H1 (cell line): Measurements from ENCODE around the gene NKD2. TPM values are rescaled to one million over a fixed set of nuclear protein-coding genes. Genes with fewer than 3 reads are reported as not detected.

Experiments
- CTCF ChIA-PET: fragments of 300-600 bp; sonication (Branson Sonifier 250); formaldehyde crosslinking; loops from one replicate; lab custom pipeline; 2021; ENCODE audit not compliant: partially characterized antibody; lab: Charles Lee
- POLR2A ChIA-PET: fragments of 300-600 bp; sonication (Branson Sonifier 250); formaldehyde crosslinking; loops from one replicate; lab custom pipeline; 2021; ENCODE audit warnings: inconsistent platforms; ENCODE audit not compliant: partially characterized antibody; lab: Charles Lee
- DNase-seq, 2 experiments: peaks; one replicate each; pipeline versions ENCODE4 v3.0.0 to v3.0.0-alpha.2; 2010 to 2022; ENCODE audit warnings: low spot score in 2 of 2, low read depth in 1 of 2, mixed read lengths in 1 of 2
- FAIRE-seq: peaks from 2 replicates; lab custom pipeline; 2011; peaks lifted over from hg19 to GRCh38; lab: Jason Lieb, UNC
- H2AFZ ChIP-seq: 2 replicates; pipeline ENCODE4 v1.8.1; 2012; ENCODE audit warnings: low read length, inconsistent platforms
- H2AK5ac ChIP-seq: 2 replicates; pipeline ENCODE4 v1.6.1; 2013; ENCODE audit warnings: low read depth, low read length
- H2BK120ac ChIP-seq: replicated peaks from 2 replicates; pipeline ENCODE3; 2013; ENCODE audit warnings: low read depth, low read length, inconsistent platforms
- H2BK12ac ChIP-seq: 2 replicates; pipeline ENCODE4 v1.6.1; 2013; ENCODE audit warnings: low read depth, low read length
- H2BK15ac ChIP-seq: 2 replicates; pipeline ENCODE4 v1.6.1; 2013; ENCODE audit warnings: low read length
- H2BK20ac ChIP-seq: 2 replicates; pipeline ENCODE4 v1.6.1; 2013; ENCODE audit warnings: low read length
- H2BK5ac ChIP-seq: 2 replicates; pipeline ENCODE4 v1.6.1; 2013; ENCODE audit warnings: low read depth, low read length
- H3K14ac ChIP-seq: 2 replicates; pipeline ENCODE4 v1.6.1; 2013; ENCODE audit warnings: inconsistent platforms; ENCODE audit not compliant: insufficient read length
- H3K18ac ChIP-seq: 2 replicates; pipeline ENCODE4 v1.6.1; 2013; ENCODE audit warnings: low read length; ENCODE audit errors: extremely low read depth
- H3K23ac ChIP-seq: 2 replicates; pipeline ENCODE4 v1.6.1; 2013; ENCODE audit warnings: inconsistent platforms; ENCODE audit not compliant: insufficient read length
- H3K23me2 ChIP-seq: 2 replicates; pipeline ENCODE4 v1.6.1; 2013; ENCODE audit warnings: low read depth, low read length
- H3K27ac ChIP-seq: 2 replicates; pipeline ENCODE4 v1.6.1; 2011; ENCODE audit warnings: low read depth, low read length, inconsistent platforms
- H3K27me3 ChIP-seq, 4 experiments: replicated peaks in 1 of 4; 1 replicate in 1 of 4; 2 replicates in 3 of 4; pipeline versions ENCODE4 v1.6.1 to v1.8.1; 2011 to 2013; ENCODE audit warnings: low read length in 3 of 4, mild to moderate bottlenecking in 3 of 4, inconsistent platforms in 2 of 4, mixed read lengths in 2 of 4, moderate library complexity in 1 of 4; ENCODE audit not compliant: control insufficient read depth in 3 of 4, insufficient read depth in 3 of 4; ENCODE audit errors: extremely low read depth in 1 of 4
- H3K36me3 ChIP-seq, 4 experiments: 2 replicates each; pipeline versions ENCODE4 v1.6.1 to v1.8.1; 2011 to 2013; ENCODE audit warnings: mild to moderate bottlenecking in 4 of 4, low read length in 3 of 4, moderate library complexity in 2 of 4, control low read depth in 1 of 4, inconsistent platforms in 1 of 4; ENCODE audit not compliant: insufficient read depth in 4 of 4, control insufficient read depth in 2 of 4
- H3K4ac ChIP-seq: replicated peaks from 2 replicates; pipeline ENCODE3; 2013; ENCODE audit warnings: low read length, low read depth, mixed read lengths, inconsistent platforms; ENCODE audit not compliant: insufficient read length
- H3K4me1 ChIP-seq, 4 experiments: replicated peaks in 1 of 4; 1 replicate in 1 of 4; 2 replicates in 3 of 4; pipeline versions ENCODE4 v1.6.1 to v1.8.1; 2011 to 2013; ENCODE audit warnings: low read length in 3 of 4, inconsistent platforms in 2 of 4, mixed read lengths in 1 of 4; ENCODE audit not compliant: insufficient read depth in 4 of 4, control insufficient read depth in 3 of 4
- H3K4me2 ChIP-seq, 2 experiments: 2 replicates each; pipeline versions ENCODE4 v1.6.1 to v1.8.1; 2011 to 2013; ENCODE audit warnings: low read depth in 2 of 2, low read length in 2 of 2, control low read depth in 1 of 2, inconsistent platforms in 1 of 2, mild to moderate bottlenecking in 1 of 2; ENCODE audit not compliant: insufficient read depth in 1 of 2
- H3K4me3 ChIP-seq, 4 experiments: fragments of 200-600, 300-600 bp in 1 of 4; sonication (generic), shearing (Covaris generic), sonication (Bioruptor Twin) in 1 of 4; 2 replicates each; pipeline versions ENCODE4 v1.5.1 to v1.8.1; 2011 to 2016; ENCODE audit warnings: low read length in 4 of 4, low read depth in 3 of 4, control low read depth in 2 of 4, inconsistent platforms in 2 of 4, mild to moderate bottlenecking in 2 of 4, mixed read lengths in 1 of 4, moderate library complexity in 1 of 4; ENCODE audit not compliant: insufficient read depth in 2 of 4; ENCODE audit errors: extremely low read depth in 1 of 4
- H3K56ac ChIP-seq: replicated peaks from 2 replicates; pipeline ENCODE3; 2013; ENCODE audit warnings: low read depth, mild to moderate bottlenecking, mixed read lengths, low read length, inconsistent platforms; ENCODE audit not compliant: insufficient read length
- H3K79me1 ChIP-seq: 2 replicates; pipeline ENCODE4 v1.6.1; 2013; ENCODE audit warnings: low read depth, low read length, control low read depth
- H3K79me2 ChIP-seq, 2 experiments: 2 replicates each; pipeline versions ENCODE4 v1.6.1 to v1.8.1; 2012 to 2013; ENCODE audit warnings: low read length in 2 of 2, mild to moderate bottlenecking in 2 of 2, inconsistent platforms in 1 of 2; ENCODE audit not compliant: insufficient read depth in 2 of 2, control insufficient read depth in 1 of 2
- H3K9ac ChIP-seq, 4 experiments: replicated peaks in 1 of 4; 1 replicate in 1 of 4; 2 replicates in 3 of 4; pipeline versions ENCODE4 v1.6.1 to v1.8.1; 2011 to 2013; ENCODE audit warnings: low read depth in 3 of 4, low read length in 3 of 4, control low read depth in 2 of 4, mild to moderate bottlenecking in 2 of 4, moderate library complexity in 2 of 4, inconsistent platforms in 1 of 4; ENCODE audit errors: extremely low read depth in 1 of 4
- H3K9me3 ChIP-seq, 2 experiments: 2 replicates each; pipeline versions ENCODE4 v1.6.1 to v1.8.1; 2012 to 2013; ENCODE audit warnings: mild to moderate bottlenecking in 2 of 2, moderate library complexity in 2 of 2, control low read depth in 1 of 2, inconsistent platforms in 1 of 2, low read depth in 1 of 2, low read length in 1 of 2, mixed read lengths in 1 of 2; ENCODE audit not compliant: insufficient read depth in 2 of 2
- H4K20me1 ChIP-seq, 2 experiments: replicated peaks in 1 of 2; 2 replicates each; pipeline versions ENCODE3 to v1.8.1; 2011 to 2013; ENCODE audit warnings: inconsistent platforms in 2 of 2, low read length in 2 of 2, mild to moderate bottlenecking in 1 of 2; ENCODE audit not compliant: insufficient read depth in 2 of 2, control insufficient read depth in 1 of 2
- H4K5ac ChIP-seq: 2 replicates; pipeline ENCODE4 v1.6.1; 2013; ENCODE audit warnings: low read length, low read depth, mixed read lengths, inconsistent platforms; ENCODE audit not compliant: insufficient read length
- H4K8ac ChIP-seq: 2 replicates; pipeline ENCODE4 v1.8.0; 2013; ENCODE audit warnings: mild to moderate bottlenecking, moderate library complexity, low read length, inconsistent platforms; ENCODE audit not compliant: insufficient read depth; ENCODE audit errors: extremely low read depth
- H4K91ac ChIP-seq: replicated peaks from 2 replicates; pipeline ENCODE3; 2013; ENCODE audit warnings: low read length, mixed read lengths, inconsistent platforms; ENCODE audit not compliant: insufficient read length
- ATF2 ChIP-seq: IDR thresholded peaks from 2 replicates; pipeline ENCODE4 v1.6.1; 2012; ENCODE audit warnings: low read length, inconsistent platforms
- BACH1 ChIP-seq: IDR thresholded peaks from 2 replicates; pipeline ENCODE4 v1.6.1; 2012; ENCODE audit warnings: low read length, improper control_type of control experiment
- BCL11A ChIP-seq, 2 experiments: IDR thresholded peaks; one replicate each; pipeline ENCODE4 v1.6.1; 2011; ENCODE audit warnings: low read depth in 2 of 2, low read length in 2 of 2, mild to moderate bottlenecking in 2 of 2
- BRCA1 ChIP-seq: IDR thresholded peaks from 2 replicates; pipeline ENCODE4 v1.6.1; 2012; ENCODE audit warnings: low read depth, low read length, improper control_type of control experiment
- CREB1 ChIP-seq: IDR thresholded peaks from 2 replicates; pipeline ENCODE4 v1.6.1; 2012; ENCODE audit warnings: inconsistent platforms
- CTBP2 ChIP-seq: IDR thresholded peaks from 2 replicates; pipeline ENCODE4 v1.7.0; 2011; ENCODE audit warnings: borderline replicate concordance, mild to moderate bottlenecking, moderate library complexity, mixed read lengths, low read length; ENCODE audit not compliant: insufficient read depth, insufficient read length
- KDM4A ChIP-seq: IDR thresholded peaks from one replicate; pipeline ENCODE4 v1.7.1; 2012; ENCODE audit warnings: low read depth, mild to moderate bottlenecking, moderate library complexity, low read length, inconsistent platforms; ENCODE audit not compliant: severe bottlenecking
- MAX ChIP-seq: IDR thresholded peaks from 2 replicates; pipeline ENCODE4 v1.6.1; 2012; ENCODE audit warnings: inconsistent platforms
- POU5F1 ChIP-seq: IDR thresholded peaks from 2 replicates; pipeline ENCODE4 v1.6.1; 2011; ENCODE audit warnings: low read depth, mild to moderate bottlenecking, low read length, moderate library complexity
- SAP30 ChIP-seq: fragments of 300-600 bp; sonication (generic); IDR thresholded peaks from 2 replicates; pipeline ENCODE4 v1.7.1; 2012; ENCODE audit warnings: low read length, moderate library complexity, mild to moderate bottlenecking, inconsistent platforms; ENCODE audit not compliant: insufficient read depth, insufficient replicate concordance
- SRF ChIP-seq: IDR thresholded peaks from 2 replicates; pipeline ENCODE4 v1.6.1; 2011; ENCODE audit warnings: mild to moderate bottlenecking, low read depth, low read length, moderate library complexity
- TAF1 ChIP-seq: IDR thresholded peaks from 2 replicates; pipeline ENCODE4 v1.6.1; 2011; ENCODE audit warnings: mild to moderate bottlenecking, low read depth, low read length
- WGBS, 2 experiments: shearing (Covaris generic) in 1 of 2; methylation state at CpG; one replicate each; pipeline versions ENCODE4 v1.1.6 to v1.1.7; 2013 to 2015; ENCODE audit warnings: low lambda C conversion rate in 2 of 2, mixed read lengths in 2 of 2, inconsistent platforms in 1 of 2, low coverage in 1 of 2, missing lambda C conversion rate in 1 of 2; ENCODE audit not compliant: insufficient replicate concordance in 2 of 2, insufficient coverage in 1 of 2, insufficient read length in 1 of 2; ENCODE audit errors: extremely low coverage in 1 of 2, missing lambda C conversion rate in 1 of 2; 5-methylcytosine and 5-hydroxymethylcytosine counted together
- polyA plus RNA-seq, 7 experiments: library from polyadenylated mRNA; depleted of rRNA in 3 of 7; stranded (reverse) in 5 of 7; unstranded in 2 of 7; fragments of >200 nt in 5 of 7; fragments of 200-250 nt in 2 of 7; gene quantifications; 1 replicate in 5 of 7; 2 replicates in 1 of 7; 4 replicates in 1 of 7; pipeline versions ENCODE4 v1.2.1 to v1.2.3, GENCODE V29; 2011 to 2013; ENCODE audit warnings: missing spikeins in 2 of 7, mixed read lengths in 2 of 7
- total RNA-seq: library from RNA; stranded (reverse); fragmentation: NEBNext Ultra II Directional; extraction: Animal tissue kit (Norgen Biotek cat#: 25700); gene quantifications from 2 replicates; pipeline ENCODE4 v1.2.1, GENCODE V29; 2021

Gene NKD2
- total and polyA plus RNA-seq, 2 of the 8 experiments (the other 6 are each of a cell fraction or from before 2014, with no cell fraction given) = 5.5 to 7.9 TPM

DNA sequence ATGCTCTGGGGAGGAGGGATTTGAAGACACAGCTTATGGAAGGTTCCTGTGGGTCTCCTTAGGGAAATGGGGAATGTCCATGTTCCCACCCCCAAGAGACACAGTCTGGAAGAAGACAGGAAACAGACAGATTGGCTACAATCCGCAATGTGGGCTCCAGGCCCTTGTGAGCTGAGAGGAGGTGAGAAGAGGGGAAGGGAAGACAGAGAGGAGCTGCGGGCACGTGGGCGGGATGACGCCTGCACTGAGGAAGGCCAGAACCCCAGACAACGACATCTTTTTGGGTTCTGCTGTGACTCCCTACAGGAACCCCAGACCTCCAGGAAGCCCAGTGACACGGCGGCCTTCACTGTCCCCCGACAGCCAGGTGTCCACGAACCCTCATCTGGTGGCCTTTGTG is 29.9 kb upstream of the NKD2 start:
- Histone ChIP-seq H3K36me3 (no peaks in the 10 kb centered on the region), H2BK5ac (no peak overlapping the region), H4K91ac (no peak overlapping the region), H3K79me1 (no peaks in the 10 kb centered on the region; the same call in 1 of the 2 replicates), H4K20me1 (peaks cover 0 to 4% of the 10 kb centered on the region in 2 experiments), H2BK15ac (no peak overlapping the region), H3K56ac (no peak overlapping the region), H2BK120ac (no peak overlapping the region), H3K23me2 (peaks cover 3% of the 10 kb centered on the region; the same call in 1 of the 2 replicates), H4K8ac (no peak overlapping the region), H2BK12ac (no peak overlapping the region), H3K4me1 (peaks cover 0 to 4% (median under 1%) of the 10 kb centered on the region in 4 experiments; a peak in 4 of 7 replicates), H3K79me2 (no peaks in the 10 kb centered on the region), H2BK20ac (no peak overlapping the region), H2AK5ac (no peak overlapping the region), H3K14ac (no peak overlapping the region), H3K9me3 (peaks cover 0 to 3% of the 10 kb centered on the region in 2 experiments; a peak in 1 of 4 replicates), H3K27me3 (no peaks in the 10 kb centered on the region), H3K18ac (no peak overlapping the region), H3K4me3 (no peak overlapping the region), H3K4ac (no peak overlapping the region), H3K27ac (no peak overlapping the region), H3K9ac (no peak overlapping the region), H3K4me2 (no peak overlapping the region), H2AFZ (no peak overlapping the region), H4K5ac (no peak overlapping the region), H3K23ac (no peak overlapping the region)
- 78% methylated on average over 10 of the region's 10 CpGs; no CpG with 5 or more reads in 1 of the 2 experiments for WGBS, 2 experiments
- FAIRE-seq (no peak), DNase-seq (no peak)
- POLR2A ChIA-PET = no interaction called here
- CTCF ChIA-PET = interaction anchor here (0.7 to 5.0 kb wide), 10 partner anchors 9 to 556 kb away, joined by 3 to 36 read pairs (median 4); no protein-coding TSS in a partner anchor
- TF ChIP-seq MAX = no peak
- no peak for TF ChIP-seq BCL11A (IDR thresholded peaks at IDR 0.05; ENCODE audit: low read depth in 2 of 2, low read length in 2 of 2)
- TF ChIP-seq POU5F1 = no peak
- no peak for TF ChIP-seq BACH1
- TF ChIP-seq CTBP2 = no peak
- TF ChIP-seq ATF2 = no peak
- TF ChIP-seq SAP30 = no peak
- no peak for TF ChIP-seq BRCA1
- no peak for TF ChIP-seq TAF1
- TF ChIP-seq KDM4A = no peak
- TF ChIP-seq SRF = no peak
- no peak for TF ChIP-seq CREB1
